Lower leg skin (tissue), 3 donors: ENCODE results near the gene UBXN10.

Experiments used
- POLR2A ChIP-seq, 2 donors: fragments of 450-650 bp; IDR thresholded peaks; one replicate each; pipeline ENCODE4 v1.6.1; 2016 to 2017; ENCODE audit warnings: antibody characterized with exemption in 2 of 2, mild to moderate bottlenecking in 1 of 2, moderate library complexity in 1 of 2
- TF ChIP-seq, protein P1 (sequence below), 3 donors: fragments of 450-650 bp; IDR thresholded peaks; one replicate each; pipeline ENCODE4 v1.5.1; 2016; ENCODE audit warnings: antibody characterized with exemption in 3 of 3, mild to moderate bottlenecking in 3 of 3, moderate library complexity in 2 of 3

DNA sequence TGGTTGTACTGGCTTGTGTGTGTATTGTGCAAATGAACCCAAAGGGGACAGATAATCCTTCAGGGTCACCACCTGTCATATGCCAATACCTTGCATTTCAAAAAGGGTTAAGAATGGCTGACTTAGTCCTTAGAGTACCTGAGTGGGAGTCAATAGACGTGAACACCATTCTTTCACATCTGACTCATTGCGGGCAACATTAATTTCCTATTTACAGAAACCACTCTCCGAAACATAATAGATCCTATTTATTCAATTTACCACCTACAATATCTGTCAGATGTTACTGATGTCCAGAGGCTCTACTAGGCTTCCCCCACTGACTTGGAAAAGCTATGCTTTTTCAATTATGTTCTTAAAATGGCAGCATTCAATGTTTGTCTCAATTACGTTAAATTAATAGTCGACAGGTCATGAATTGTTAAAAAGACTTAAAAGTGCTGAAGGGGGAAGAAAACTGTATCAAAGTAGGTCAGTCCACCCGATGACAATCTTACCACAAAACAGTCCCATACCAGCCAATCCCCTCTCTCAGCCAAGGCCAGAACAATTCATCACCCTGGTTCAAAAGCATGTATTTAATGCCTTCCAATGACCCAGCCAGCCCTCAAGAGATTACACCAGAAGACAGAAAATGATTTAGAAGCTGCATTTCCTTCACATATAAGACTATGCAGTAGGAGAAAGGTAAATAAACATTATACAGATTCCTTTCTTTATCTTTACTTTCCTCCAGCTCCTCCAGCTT, 49.1 kb downstream of the UBXN10 start:
- no peak for TF ChIP-seq POLR2A (IDR thresholded peaks at IDR 0.05)
- TF ChIP-seq, protein P1, sequence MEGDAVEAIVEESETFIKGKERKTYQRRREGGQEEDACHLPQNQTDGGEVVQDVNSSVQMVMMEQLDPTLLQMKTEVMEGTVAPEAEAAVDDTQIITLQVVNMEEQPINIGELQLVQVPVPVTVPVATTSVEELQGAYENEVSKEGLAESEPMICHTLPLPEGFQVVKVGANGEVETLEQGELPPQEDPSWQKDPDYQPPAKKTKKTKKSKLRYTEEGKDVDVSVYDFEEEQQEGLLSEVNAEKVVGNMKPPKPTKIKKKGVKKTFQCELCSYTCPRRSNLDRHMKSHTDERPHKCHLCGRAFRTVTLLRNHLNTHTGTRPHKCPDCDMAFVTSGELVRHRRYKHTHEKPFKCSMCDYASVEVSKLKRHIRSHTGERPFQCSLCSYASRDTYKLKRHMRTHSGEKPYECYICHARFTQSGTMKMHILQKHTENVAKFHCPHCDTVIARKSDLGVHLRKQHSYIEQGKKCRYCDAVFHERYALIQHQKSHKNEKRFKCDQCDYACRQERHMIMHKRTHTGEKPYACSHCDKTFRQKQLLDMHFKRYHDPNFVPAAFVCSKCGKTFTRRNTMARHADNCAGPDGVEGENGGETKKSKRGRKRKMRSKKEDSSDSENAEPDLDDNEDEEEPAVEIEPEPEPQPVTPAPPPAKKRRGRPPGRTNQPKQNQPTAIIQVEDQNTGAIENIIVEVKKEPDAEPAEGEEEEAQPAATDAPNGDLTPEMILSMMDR (IDR thresholded peaks at IDR 0.05) = no peak
